ENCODE data around the gene ZNRF3.

The ZNRF3 gene

GRCh38 chr22:28922540-28923244 lies 39.3 kb downstream of the ZNRF3 start:
- Histone ChIP-seq H3K27ac (ENCODE audit: low read depth, low read length) (no peak overlapping the region), H3K9ac (ENCODE audit: low read depth, low read length) (no peak overlapping the region), H3K9me3 (ENCODE audit: insufficient read depth, low read depth, low read length) (no peaks in the 10 kb centered on the region), H3K36me3 (ENCODE audit: insufficient read depth, low read length) (no peaks in the 10 kb centered on the region), H3K27me3 (ENCODE audit: insufficient read depth, low read length) (no peaks in the 10 kb centered on the region), H3K4me3 (ENCODE audit: low read length) (no peak overlapping the region), H3K4me1 (ENCODE audit: insufficient read depth, low read length) (peaks cover 56% of the 10 kb centered on the region)
- WGBS, result 83% methylated on average over 8 of the region's 8 CpGs

DNA sequence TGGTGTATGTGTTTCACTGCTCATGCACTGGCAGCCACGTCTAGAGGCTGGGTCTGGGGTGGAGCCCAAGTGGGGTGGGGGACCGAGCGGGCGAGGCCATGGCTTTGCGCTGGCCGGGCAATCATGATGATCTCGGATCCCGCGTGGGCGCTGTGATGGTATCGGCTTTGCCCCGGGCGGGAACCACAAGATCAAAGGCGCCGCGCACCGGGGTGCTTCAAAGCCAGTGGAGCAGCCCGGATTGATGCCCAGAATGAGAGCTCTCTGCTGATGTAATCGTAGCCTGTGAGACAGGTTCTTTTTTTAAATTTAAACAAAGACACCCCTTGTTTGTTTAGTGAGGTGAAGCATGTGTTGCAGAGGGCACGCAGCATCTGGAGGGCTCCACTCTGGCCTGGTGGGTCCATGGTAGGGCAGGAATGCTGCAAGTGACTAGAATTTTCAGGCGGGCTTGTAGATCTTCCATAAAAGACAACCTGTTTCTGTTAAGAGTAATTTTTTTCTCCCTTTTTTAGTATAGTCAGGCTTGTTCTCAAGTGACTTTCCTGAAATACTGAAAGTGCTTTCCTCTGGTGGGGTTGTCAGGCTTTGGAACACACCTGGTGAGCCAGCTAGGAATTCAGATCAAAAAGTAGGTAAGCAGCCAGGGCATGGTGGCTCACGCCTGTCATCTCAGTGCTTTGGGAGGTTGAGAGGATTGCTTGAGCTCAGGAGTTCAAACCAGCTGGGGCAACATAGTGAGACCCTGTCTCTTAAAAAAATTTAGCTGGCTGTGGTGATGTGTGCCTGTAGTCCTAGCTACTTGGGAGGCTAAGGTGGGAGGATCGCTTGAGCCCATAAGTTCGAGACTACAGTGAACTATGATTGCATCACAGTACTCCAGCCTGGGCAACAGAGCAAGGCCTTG lies 40.7 kb downstream of the ZNRF3 start:
- H3K4me3 ChIP-seq (ENCODE audit: low read length), result no peak overlapping the region
- peaks cover 47% of the 10 kb centered on the region for H3K4me1 ChIP-seq (ENCODE audit: insufficient read depth, low read length)
- no peaks in the 10 kb centered on the region for H3K27me3 ChIP-seq (ENCODE audit: insufficient read depth, low read length)
- H3K36me3 ChIP-seq (ENCODE audit: insufficient read depth, low read length), result no peaks in the 10 kb centered on the region
- no peak overlapping the region for H3K9ac ChIP-seq (ENCODE audit: low read depth, low read length)
- no peak overlapping the region for H3K27ac ChIP-seq (ENCODE audit: low read depth, low read length)
- no peaks in the 10 kb centered on the region for H3K9me3 ChIP-seq (ENCODE audit: insufficient read depth, low read depth, low read length)
- 82% methylated on average over 24 of the region's 24 CpGs for WGBS

DNA sequence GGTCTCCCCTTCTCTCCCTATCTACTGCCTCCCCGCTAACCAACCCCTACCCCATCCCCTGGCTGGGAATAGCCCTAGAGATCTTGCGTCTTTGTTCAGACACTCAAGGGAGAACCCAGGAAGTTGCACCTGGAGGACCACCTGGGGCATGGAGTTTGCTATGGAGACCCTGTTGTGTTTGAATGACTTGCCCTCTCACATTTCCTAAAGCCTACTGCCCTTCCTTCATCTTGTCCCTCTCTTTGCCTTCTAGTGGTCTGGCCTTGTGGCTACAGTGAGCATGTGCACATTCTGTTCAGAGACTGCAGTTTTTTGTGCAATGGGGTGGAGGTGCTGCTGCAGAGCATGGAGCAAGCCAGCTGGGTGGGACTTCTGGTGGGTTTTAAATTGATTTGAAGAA lies 42.5 kb downstream of the ZNRF3 start:
- no peak overlapping the region for H3K9ac ChIP-seq (ENCODE audit: low read depth, low read length)
- H3K27ac ChIP-seq (ENCODE audit: low read depth, low read length), result no peak overlapping the region
- H3K4me3 ChIP-seq (ENCODE audit: low read length), result no peak overlapping the region
- H3K9me3 ChIP-seq (ENCODE audit: insufficient read depth, low read depth, low read length), result no peaks in the 10 kb centered on the region
- H3K4me1 ChIP-seq (ENCODE audit: insufficient read depth, low read length), result peaks cover 55% of the 10 kb centered on the region
- 97% methylated on average over 2 of the region's 2 CpGs for WGBS
- no peaks in the 10 kb centered on the region for H3K36me3 ChIP-seq (ENCODE audit: insufficient read depth, low read length)
- no peaks in the 10 kb centered on the region for H3K27me3 ChIP-seq (ENCODE audit: insufficient read depth, low read length)

GRCh38 chr22:28927630-28928029 lies 44.3 kb downstream of the ZNRF3 start:
- H3K36me3 ChIP-seq (ENCODE audit: insufficient read depth, low read length), result no peaks in the 10 kb centered on the region
- no peak overlapping the region for H3K4me3 ChIP-seq (ENCODE audit: low read length)
- H3K9me3 ChIP-seq (ENCODE audit: insufficient read depth, low read depth, low read length), result no peaks in the 10 kb centered on the region
- no peak overlapping the region for H3K9ac ChIP-seq (ENCODE audit: low read depth, low read length)
- H3K27me3 ChIP-seq (ENCODE audit: insufficient read depth, low read length), result no peaks in the 10 kb centered on the region
- WGBS, result 98% methylated on average over 2 of the region's 2 CpGs
- H3K4me1 ChIP-seq (ENCODE audit: insufficient read depth, low read length), result peaks cover 53% of the 10 kb centered on the region
- H3K27ac ChIP-seq (ENCODE audit: low read depth, low read length), result no peak overlapping the region

- H3K4me1 ChIP-seq (ENCODE audit: insufficient read depth, low read length), result peaks cover 51% of the 10 kb centered on the region
- no peak overlapping the region for H3K9ac ChIP-seq (ENCODE audit: low read depth, low read length)
- 94% methylated on average over 5 of the region's 5 CpGs for WGBS
- no peak overlapping the region for H3K4me3 ChIP-seq (ENCODE audit: low read length)
- no peaks in the 10 kb centered on the region for H3K9me3 ChIP-seq (ENCODE audit: insufficient read depth, low read depth, low read length)
- no peaks in the 10 kb centered on the region for H3K27me3 ChIP-seq (ENCODE audit: insufficient read depth, low read length)
- no peaks in the 10 kb centered on the region for H3K36me3 ChIP-seq (ENCODE audit: insufficient read depth, low read length)
- no peak overlapping the region for H3K27ac ChIP-seq (ENCODE audit: low read depth, low read length)
Observed at GRCh38 chr22:28929197-28929596, 45.8 kb downstream of the ZNRF3 start.

DNA sequence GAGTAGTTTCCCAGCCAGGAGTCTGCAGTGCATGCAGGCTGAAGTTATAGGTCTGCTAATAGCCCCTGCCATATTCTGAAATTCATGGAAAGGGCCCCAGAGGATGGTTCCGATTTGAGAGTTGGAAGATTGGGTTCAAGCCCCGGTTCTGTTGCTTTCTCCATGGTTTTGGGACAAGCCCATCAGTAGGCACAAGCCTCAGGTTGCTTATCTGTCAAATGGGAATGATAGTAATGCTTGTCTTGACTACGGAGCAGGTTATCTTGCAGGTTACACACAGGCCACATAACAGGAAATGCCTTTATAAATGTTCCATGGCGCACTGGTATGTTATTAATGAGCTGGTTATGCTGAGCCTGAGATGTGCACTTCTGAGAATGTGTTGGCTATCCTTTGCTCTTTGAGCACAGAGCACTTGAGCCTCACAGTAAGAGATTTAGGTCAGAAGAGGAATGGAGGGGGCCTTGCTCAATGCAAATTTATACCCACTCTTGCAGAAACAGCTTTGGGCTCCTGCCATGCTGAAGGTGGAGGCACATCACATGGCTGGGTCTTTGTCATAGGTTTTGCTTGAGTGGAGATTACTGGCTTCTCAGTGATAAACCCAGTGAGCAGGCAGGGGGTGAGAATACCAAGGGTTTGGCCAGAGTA lies 47.1 kb downstream of the ZNRF3 start:
- Histone ChIP-seq H3K27me3 (ENCODE audit: insufficient read depth, low read length) (no peaks in the 10 kb centered on the region), H3K4me1 (ENCODE audit: insufficient read depth, low read length) (peaks cover 44% of the 10 kb centered on the region), H3K27ac (ENCODE audit: low read depth, low read length) (no peak overlapping the region), H3K9me3 (ENCODE audit: insufficient read depth, low read depth, low read length) (no peaks in the 10 kb centered on the region), H3K4me3 (ENCODE audit: low read length) (no peak overlapping the region), H3K36me3 (ENCODE audit: insufficient read depth, low read length) (no peaks in the 10 kb centered on the region), H3K9ac (ENCODE audit: low read depth, low read length) (no peak overlapping the region)
- 85% methylated on average over 4 of the region's 4 CpGs for WGBS

- H3K36me3 ChIP-seq (ENCODE audit: insufficient read depth, low read length), result no peaks in the 10 kb centered on the region
- no peak overlapping the region for H3K4me3 ChIP-seq (ENCODE audit: low read length)
- WGBS, result 92% methylated on average over 5 of the region's 5 CpGs
- H3K4me1 ChIP-seq (ENCODE audit: insufficient read depth, low read length), result peaks cover 37% of the 10 kb centered on the region
- no peak overlapping the region for H3K27ac ChIP-seq (ENCODE audit: low read depth, low read length)
- no peaks in the 10 kb centered on the region for H3K9me3 ChIP-seq (ENCODE audit: insufficient read depth, low read depth, low read length)
- no peak overlapping the region for H3K9ac ChIP-seq (ENCODE audit: low read depth, low read length)
- no peaks in the 10 kb centered on the region for H3K27me3 ChIP-seq (ENCODE audit: insufficient read depth, low read length)
Observed at GRCh38 chr22:28931844-28932567, 48.6 kb downstream of the ZNRF3 start.

GRCh38 chr22:28933321-28933720 lies 49.9 kb downstream of the ZNRF3 start:
- Histone ChIP-seq H3K9me3 (ENCODE audit: insufficient read depth, low read depth, low read length) (no peaks in the 10 kb centered on the region), H3K4me3 (ENCODE audit: low read length) (no peak overlapping the region), H3K27me3 (ENCODE audit: insufficient read depth, low read length) (no peaks in the 10 kb centered on the region), H3K36me3 (ENCODE audit: insufficient read depth, low read length) (no peaks in the 10 kb centered on the region), H3K4me1 (ENCODE audit: insufficient read depth, low read length) (peaks cover 37% of the 10 kb centered on the region), H3K9ac (ENCODE audit: low read depth, low read length) (no peak overlapping the region), H3K27ac (ENCODE audit: low read depth, low read length) (no peak overlapping the region)
- 89% methylated on average over 2 of the region's 2 CpGs for WGBS

GRCh38 chr22:28934026-28934425 lies 50.7 kb downstream of the ZNRF3 start:
- no peaks in the 10 kb centered on the region for H3K9me3 ChIP-seq (ENCODE audit: insufficient read depth, low read depth, low read length)
- H3K9ac ChIP-seq (ENCODE audit: low read depth, low read length), result no peak overlapping the region
- 86% methylated on average over 3 of the region's 3 CpGs for WGBS
- no peaks in the 10 kb centered on the region for H3K36me3 ChIP-seq (ENCODE audit: insufficient read depth, low read length)
- no peaks in the 10 kb centered on the region for H3K27me3 ChIP-seq (ENCODE audit: insufficient read depth, low read length)
- no peak overlapping the region for H3K4me3 ChIP-seq (ENCODE audit: low read length)
- no peak overlapping the region for H3K27ac ChIP-seq (ENCODE audit: low read depth, low read length)
- H3K4me1 ChIP-seq (ENCODE audit: insufficient read depth, low read length), result peaks cover 39% of the 10 kb centered on the region

DNA sequence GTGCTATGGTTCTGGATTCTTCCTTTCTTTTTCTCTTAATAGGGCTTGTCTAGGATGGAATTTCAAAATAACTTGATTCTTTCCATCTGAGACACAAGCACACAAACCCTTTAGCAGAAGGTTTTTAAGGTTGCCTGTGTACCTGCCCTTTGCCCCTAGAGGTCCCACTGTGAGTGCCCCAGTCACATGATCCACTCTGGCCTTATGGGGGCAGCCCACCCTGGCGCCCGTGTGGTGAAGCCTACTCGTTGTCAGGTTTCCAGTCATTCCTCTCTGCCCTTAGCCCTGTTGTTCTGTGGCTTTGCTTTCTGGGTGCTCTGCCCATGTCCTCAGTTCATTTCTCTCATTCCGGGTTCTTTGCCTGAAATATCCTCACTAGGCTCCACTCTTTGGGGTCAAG lies 51.8 kb downstream of the ZNRF3 start:
- H3K4me3 ChIP-seq (ENCODE audit: low read length), result no peak overlapping the region
- no peak overlapping the region for H3K9ac ChIP-seq (ENCODE audit: low read depth, low read length)
- no peaks in the 10 kb centered on the region for H3K9me3 ChIP-seq (ENCODE audit: insufficient read depth, low read depth, low read length)
- H3K36me3 ChIP-seq (ENCODE audit: insufficient read depth, low read length), result no peaks in the 10 kb centered on the region
- no peaks in the 10 kb centered on the region for H3K27me3 ChIP-seq (ENCODE audit: insufficient read depth, low read length)
- H3K27ac ChIP-seq (ENCODE audit: low read depth, low read length), result no peak overlapping the region
- H3K4me1 ChIP-seq (ENCODE audit: insufficient read depth, low read length), result peaks cover 39% of the 10 kb centered on the region
- 90% methylated on average over 4 of the region's 4 CpGs for WGBS
